K562 (cell line): Measurements from ENCODE around the gene ATP5PD. TPM values are rescaled to one million over a fixed set of nuclear protein-coding genes. Genes with fewer than 3 reads are reported as not detected.

Experiments used
- ATAC-seq: fragments of 200-7000 bp; cut with Tn5 transposase; 3 replicates; pipeline ENCODE4 v1.9.1; 2020; ENCODE audit warnings: moderate library complexity
- BruUV-seq: library from RNA; stranded (reverse); fragments of 400-500 nt; replicated peaks from 2 replicates; lab custom pipeline; 2021; lab: Mats Ljungman, UMichigan
- CTCF ChIA-PET: fragments of 300-600 bp; formaldehyde crosslinking; extraction: SDS; loops from one replicate; lab custom pipeline; 2021; ENCODE audit warnings: low intra/inter-chr PET ratio; lab: Yijun Ruan, JAX
- POLR2A ChIA-PET: fragments of 300-600, 350-650 bp; sonication (Branson Sonifier 250); formaldehyde crosslinking; extraction: SDS; loops from one replicate; lab custom pipeline; 2021; ENCODE audit warnings: antibody characterized with exemption, inconsistent platforms; lab: Yijun Ruan, JAX
- DNase-seq, 4 experiments: peaks; one replicate each; pipeline versions ENCODE4 v3.0.0 to v3.0.0-alpha.2; 2011 to 2018; ENCODE audit warnings: low spot score in 3 of 4, mixed read lengths in 3 of 4; ENCODE audit errors: extremely low read depth in 1 of 4
- FAIRE-seq: peaks from 2 replicates; lab custom pipeline; 2011; peaks lifted over from hg19 to GRCh38; lab: Jason Lieb, UNC
- H2AFZ ChIP-seq: 2 replicates; pipeline ENCODE4 v1.6.0; 2011; ENCODE audit warnings: low read depth, low read length, control low read depth, inconsistent platforms
- H3K27ac ChIP-seq: fragments of 200-600 bp; 3 replicates; pipeline ENCODE4 v1.8.0; 2011; ENCODE audit warnings: low read depth, mild to moderate bottlenecking, control low read depth, inconsistent platforms, low read length, moderate library complexity, mixed read lengths; ENCODE audit errors: extremely low read depth
- H3K27me3 ChIP-seq, 2 experiments: fragments of 300-600 bp in 1 of 2; 2 replicates in 1 of 2; 3 replicates in 1 of 2; pipeline versions ENCODE4 v1.6.0 to v1.8.0; 2011; ENCODE audit warnings: inconsistent platforms in 2 of 2, low read length in 2 of 2, mild to moderate bottlenecking in 1 of 2, mixed read lengths in 1 of 2, moderate library complexity in 1 of 2; ENCODE audit not compliant: control insufficient read depth in 2 of 2, insufficient read depth in 2 of 2
- H3K36me3 ChIP-seq: fragments of 300-600 bp; 3 replicates; pipeline ENCODE4 v1.8.0; 2011; ENCODE audit warnings: mild to moderate bottlenecking, low read length, inconsistent platforms; ENCODE audit not compliant: control insufficient read depth, insufficient read depth
- H3K4me1 ChIP-seq, 2 experiments: fragments of 200-600 bp in 1 of 2; replicated peaks in 1 of 2; 2 replicates in 1 of 2; 3 replicates in 1 of 2; pipeline versions ENCODE4 v1.5.1 to v1.8.0; 2011; ENCODE audit warnings: inconsistent platforms in 2 of 2, low read length in 2 of 2, mild to moderate bottlenecking in 1 of 2, mixed read lengths in 1 of 2, moderate library complexity in 1 of 2; ENCODE audit not compliant: control insufficient read depth in 2 of 2, insufficient read depth in 2 of 2
- H3K4me2 ChIP-seq: 2 replicates; pipeline ENCODE4 v1.6.1; 2011; ENCODE audit warnings: low read length, control low read depth, inconsistent platforms, mixed read lengths; ENCODE audit not compliant: insufficient read depth
- H3K4me3 ChIP-seq: fragments of 200-600 bp; sonication (generic), shearing (Covaris generic); 2 replicates; pipeline ENCODE4 v1.5.1; 2016; ENCODE audit warnings: control low read depth, inconsistent platforms
- H3K79me2 ChIP-seq: fragments of 200-600 bp; 3 replicates; pipeline ENCODE4 v1.8.0; 2011; ENCODE audit warnings: low read length, inconsistent platforms; ENCODE audit not compliant: control insufficient read depth, insufficient read depth
- H3K9ac ChIP-seq, 2 experiments: 2 replicates each; pipeline versions ENCODE4 v1.6.0 to v1.6.1; 2011; ENCODE audit warnings: low read depth in 2 of 2, low read length in 2 of 2, control low read depth in 1 of 2, inconsistent platforms in 1 of 2, mild to moderate bottlenecking in 1 of 2, mixed read lengths in 1 of 2; ENCODE audit not compliant: insufficient read depth in 1 of 2
- H3K9me1 ChIP-seq: one replicate; pipeline ENCODE4 v1.6.0; 2011; ENCODE audit warnings: inconsistent platforms, mild to moderate bottlenecking, low read length, moderate library complexity; ENCODE audit not compliant: control insufficient read depth, insufficient read depth
- H3K9me3 ChIP-seq: replicated peaks from 2 replicates; pipeline ENCODE4 v1.5.1; 2011; ENCODE audit warnings: low read depth, low read length, inconsistent platforms; ENCODE audit not compliant: control insufficient read depth, insufficient read depth
- H4K20me1 ChIP-seq: replicated peaks from 2 replicates; pipeline ENCODE4 v1.6.1; 2011; ENCODE audit warnings: low read length, inconsistent platforms, mixed read lengths; ENCODE audit not compliant: control insufficient read depth, insufficient read depth
- CUX1 ChIP-seq: fragments of 200-800 bp; sonication (Bioruptor generic); IDR thresholded peaks from 2 replicates; pipeline ENCODE4 v1.6.1; 2016; ENCODE audit warnings: missing genetic modification characterization, missing compliant biosample characterization
- HDAC2 ChIP-seq: fragments of 450-650 bp; IDR thresholded peaks from 2 replicates; pipeline ENCODE4 v1.6.1; 2016; ENCODE audit warnings: mild to moderate bottlenecking
- HLTF ChIP-seq: fragments of 450-650 bp; IDR thresholded peaks from 2 replicates; pipeline ENCODE4 v1.6.1; 2016
- HMG20B ChIP-seq: fragments of 250-450 bp; sonication (Bioruptor Pico); IDR thresholded peaks from 2 replicates; pipeline ENCODE4 v1.5.0; 2021; ENCODE audit warnings: mild to moderate bottlenecking
- JUNB ChIP-seq: fragments of 450-650 bp; formaldehyde crosslinking; conservative IDR thresholded peaks from 2 replicates; pipeline ENCODE4 v1.4.0; 2020; ENCODE audit warnings: mild to moderate bottlenecking
- MAFF ChIP-seq: IDR thresholded peaks from 2 replicates; pipeline ENCODE4 v1.6.1; 2012; ENCODE audit warnings: low read length, improper control_type of control experiment
- PURB ChIP-seq: sonication (generic); formaldehyde crosslinking; IDR thresholded peaks from 2 replicates; pipeline ENCODE4 v1.9.0; 2021; ENCODE audit warnings: low read depth, mild to moderate bottlenecking, missing genetic modification reagents
- SPI1 ChIP-seq: IDR thresholded peaks from 2 replicates; pipeline ENCODE4 v1.6.1; 2011; ENCODE audit warnings: low read depth, low read length, control low read depth, borderline replicate concordance
- TRIM28 ChIP-seq: fragments of 450-650 bp; IDR thresholded peaks from 2 replicates; pipeline ENCODE4 v1.6.1; 2017
- ZBTB17 ChIP-seq: fragments of 450-650 bp; formaldehyde crosslinking; IDR thresholded peaks from 2 replicates; pipeline ENCODE4 v1.4.0; 2020; ENCODE audit warnings: mild to moderate bottlenecking
- ZNF324 ChIP-seq: fragments of 250-450 bp; sonication (Bioruptor Pico); IDR thresholded peaks from 2 replicates; pipeline ENCODE4 v1.4.0; 2020; ENCODE audit warnings: mild to moderate bottlenecking
- ZNF785 ChIP-seq: fragments of 250-450 bp; sonication (Bioruptor Pico); IDR thresholded peaks from 2 replicates; pipeline ENCODE4 v1.4.0; 2020; ENCODE audit warnings: mild to moderate bottlenecking
- WGBS: fragments of 100-300 bp; shearing (Covaris generic); methylation state at CpG from one replicate; pipeline ENCODE4 v1.1.6; 2016; ENCODE audit warnings: low coverage, mixed read lengths; ENCODE audit not compliant: insufficient coverage; ENCODE audit errors: missing lambda C conversion rate; 5-methylcytosine and 5-hydroxymethylcytosine counted together
- in situ Hi-C: fragments of 300-500 bp; cut with MboI; formaldehyde crosslinking; loops from 4 replicates; pipeline ENCODE4 v1.15.0; 2018; ENCODE audit warnings: inconsistent platforms, mixed read lengths
- intact Hi-C: fragments of 100-400 bp; cut with micrococcal nuclease; formaldehyde crosslinking; loops from 2 replicates; pipeline ENCODE4 v1.14.2; 2022
- polyA plus RNA-seq, 8 experiments: library from polyadenylated mRNA; depleted of rRNA in 4 of 8; stranded (reverse) in 5 of 8; unstranded in 3 of 8; fragments of >200 nt; fragmentation: Nextera tagmentation in 2 of 8; fragmentation: Illumina TruSeq in 1 of 8; extraction: Ambion mirVana in 2 of 8; extraction: Trizol in 1 of 8; gene quantifications; 2 replicates each; pipeline versions ENCODE4 v1.2.1 to v1.2.3, GENCODE V29; 2011 to 2014; ENCODE audit warnings: inconsistent platforms in 1 of 8, missing spikeins in 1 of 8
- total RNA-seq, 7 experiments: library from RNA; depleted of rRNA in 6 of 7; stranded (reverse); fragments of >200 nt in 6 of 7; fragmentation: Illumina TruSeq in 2 of 7; extraction: Trizol in 2 of 7; gene quantifications; 2 replicates each; pipeline versions ENCODE4 v1.2.1 to v1.2.3, GENCODE V29; 2011 to 2021; ENCODE audit warnings: low replicate concordance in 1 of 7
- TF ChIP-seq, protein P1 (sequence below), 2 experiments: fragments of 200-800 bp in 1 of 2; sonication (Bioruptor generic) in 1 of 2; sonication (generic) in 1 of 2; formaldehyde crosslinking in 1 of 2; IDR thresholded peaks in 1 of 2; conservative IDR thresholded peaks in 1 of 2; 2 replicates each; pipeline versions ENCODE4 v1.5.0 to v1.6.1; 2016 to 2020; ENCODE audit warnings: missing compliant biosample characterization in 1 of 2, missing genetic modification characterization in 1 of 2, missing genetic modification reagents in 1 of 2
- TF ChIP-seq, protein P2 (sequence below): fragments of 250-450 bp; sonication (Bioruptor Pico); IDR thresholded peaks from 2 replicates; pipeline ENCODE4 v1.4.0; 2020; ENCODE audit warnings: mild to moderate bottlenecking, moderate library complexity

The ATP5PD gene
- total and polyA plus RNA-seq, 9 of the 15 experiments (the other 6 are each of a cell fraction or from before 2014, with no cell fraction given): 271 to 828 (median 432) TPM

DNA sequence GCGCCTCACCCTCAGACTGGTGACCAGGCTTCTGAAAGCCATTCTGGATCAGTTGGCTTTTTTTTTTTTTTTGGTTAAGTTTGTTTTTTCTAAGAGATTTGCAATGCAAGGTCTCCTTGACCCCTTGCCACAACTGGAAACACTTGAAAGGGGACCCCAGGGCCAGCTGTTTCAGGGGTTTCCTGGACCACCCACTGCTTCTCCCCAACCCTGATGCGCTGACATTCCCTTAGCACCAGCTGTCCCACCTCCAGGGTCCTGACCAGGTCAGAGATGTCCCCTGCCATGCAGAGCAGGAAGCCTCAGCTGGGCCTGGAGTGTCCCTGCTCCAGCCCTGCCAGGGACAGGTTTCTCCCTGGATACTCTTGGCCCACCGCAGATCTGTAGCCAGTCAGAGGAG, 42.4 kb downstream of the ATP5PD start:
- intact Hi-C loops (loop anchor here (10.0 kb wide), 1 partner anchor 80 kb away; the partner anchor contains the start of genes OTOP2 and USH1G), in situ Hi-C loops (no loop called here)
- Histone ChIP-seq H3K4me2 (no peak overlapping the region), H3K9me3 (no peaks in the 10 kb centered on the region), H3K36me3 (peaks cover 21% of the 10 kb centered on the region; the same call in 1 of the 3 replicates), H3K9me1 (peaks cover 3% of the 10 kb centered on the region), H3K27me3 (no peaks in the 10 kb centered on the region), H4K20me1 (no peaks in the 10 kb centered on the region), H2AFZ (no peak overlapping the region), H3K4me1 (peaks cover 8 to 25% of the 10 kb centered on the region in 2 experiments; a peak in 4 of 5 replicates), H3K79me2 (no peaks in the 10 kb centered on the region), H3K9ac (no peak overlapping the region), H3K4me3 (no peak overlapping the region), H3K27ac (no peak overlapping the region)
- ChIA-PET POLR2A (interaction anchor here (0.7 to 7.2 kb wide), 7 partner anchors 8 to 69 kb away, joined by 3 to 56 read pairs (median 4); partner anchors contain the start of genes CDR2L, MRPL58 and OTOP3), CTCF (no interaction called here)
- no peak for FAIRE-seq
- WGBS: 86% methylated on average over 3 of the region's 3 CpGs
- no peak for DNase-seq
- BruUV-seq: no TSS peak
- ATAC-seq: no peak
- TF ChIP-seq ZNF324 (CRISPR knock-in tag) (no peak), HMG20B (CRISPR knock-in tag) (no peak), ZNF785 (CRISPR knock-in tag) (no peak), HDAC2 (no peak), ZBTB17 (CRISPR knock-in tag) (no peak), CUX1 (CRISPR knock-in tag) (no peak), PURB (CRISPR knock-in tag) (no peak), MAFF (no peak), HLTF (no peak), SPI1 (no peak), TRIM28 (no peak), JUNB (CRISPR knock-in tag) (no peak)
- TF ChIP-seq, protein P1, sequence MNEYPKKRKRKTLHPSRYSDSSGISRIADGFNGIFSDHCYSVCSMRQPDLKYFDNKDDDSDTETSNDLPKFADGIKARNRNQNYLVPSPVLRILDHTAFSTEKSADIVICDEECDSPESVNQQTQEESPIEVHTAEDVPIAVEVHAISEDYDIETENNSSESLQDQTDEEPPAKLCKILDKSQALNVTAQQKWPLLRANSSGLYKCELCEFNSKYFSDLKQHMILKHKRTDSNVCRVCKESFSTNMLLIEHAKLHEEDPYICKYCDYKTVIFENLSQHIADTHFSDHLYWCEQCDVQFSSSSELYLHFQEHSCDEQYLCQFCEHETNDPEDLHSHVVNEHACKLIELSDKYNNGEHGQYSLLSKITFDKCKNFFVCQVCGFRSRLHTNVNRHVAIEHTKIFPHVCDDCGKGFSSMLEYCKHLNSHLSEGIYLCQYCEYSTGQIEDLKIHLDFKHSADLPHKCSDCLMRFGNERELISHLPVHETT (CRISPR knock-in tag; conservative IDR thresholded peaks at IDR 0.05 in 1 of 2, IDR thresholded peaks at IDR 0.05 in 1 of 2): no peak
- TF ChIP-seq, protein P2, sequence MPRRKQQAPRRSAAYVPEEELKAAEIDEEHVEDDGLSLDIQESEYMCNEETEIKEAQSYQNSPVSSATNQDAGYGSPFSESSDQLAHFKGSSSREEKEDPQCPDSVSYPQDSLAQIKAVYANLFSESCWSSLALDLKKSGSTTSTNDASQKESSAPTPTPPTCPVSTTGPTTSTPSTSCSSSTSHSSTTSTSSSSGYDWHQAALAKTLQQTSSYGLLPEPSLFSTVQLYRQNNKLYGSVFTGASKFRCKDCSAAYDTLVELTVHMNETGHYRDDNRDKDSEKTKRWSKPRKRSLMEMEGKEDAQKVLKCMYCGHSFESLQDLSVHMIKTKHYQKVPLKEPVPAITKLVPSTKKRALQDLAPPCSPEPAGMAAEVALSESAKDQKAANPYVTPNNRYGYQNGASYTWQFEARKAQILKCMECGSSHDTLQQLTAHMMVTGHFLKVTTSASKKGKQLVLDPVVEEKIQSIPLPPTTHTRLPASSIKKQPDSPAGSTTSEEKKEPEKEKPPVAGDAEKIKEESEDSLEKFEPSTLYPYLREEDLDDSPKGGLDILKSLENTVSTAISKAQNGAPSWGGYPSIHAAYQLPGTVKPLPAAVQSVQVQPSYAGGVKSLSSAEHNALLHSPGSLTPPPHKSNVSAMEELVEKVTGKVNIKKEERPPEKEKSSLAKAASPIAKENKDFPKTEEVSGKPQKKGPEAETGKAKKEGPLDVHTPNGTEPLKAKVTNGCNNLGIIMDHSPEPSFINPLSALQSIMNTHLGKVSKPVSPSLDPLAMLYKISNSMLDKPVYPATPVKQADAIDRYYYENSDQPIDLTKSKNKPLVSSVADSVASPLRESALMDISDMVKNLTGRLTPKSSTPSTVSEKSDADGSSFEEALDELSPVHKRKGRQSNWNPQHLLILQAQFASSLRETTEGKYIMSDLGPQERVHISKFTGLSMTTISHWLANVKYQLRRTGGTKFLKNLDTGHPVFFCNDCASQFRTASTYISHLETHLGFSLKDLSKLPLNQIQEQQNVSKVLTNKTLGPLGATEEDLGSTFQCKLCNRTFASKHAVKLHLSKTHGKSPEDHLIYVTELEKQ (CRISPR knock-in tag): no peak
